Upper lobe of right lung (tissue), 1 donor: ENCODE results near the gene DDX41. TPM values are rescaled to one million over a fixed set of nuclear protein-coding genes. Genes with fewer than 3 reads are reported as not detected.

Experiments
- ATAC-seq: fragments of 200-7000 bp; cut with Tn5 transposase; one replicate; pipeline ENCODE4 v1.9.1; 2020; ENCODE audit warnings: mild to moderate bottlenecking, moderate library complexity
- DNase-seq: peaks from one replicate; pipeline ENCODE4 v3.0.0-alpha.2; 2020
- H3K27ac ChIP-seq: fragments of 200-600 bp; one replicate; pipeline ENCODE4 v1.8.0; 2022
- H3K27me3 ChIP-seq: fragments of 200-600 bp; one replicate; pipeline ENCODE4 v1.8.0; 2022; ENCODE audit warnings: mild to moderate bottlenecking
- H3K36me3 ChIP-seq: fragments of 200-600 bp; one replicate; pipeline ENCODE4 v1.8.0; 2022
- H3K4me1 ChIP-seq: fragments of 200-600 bp; one replicate; pipeline ENCODE4 v1.8.0; 2022
- H3K4me3 ChIP-seq: fragments of 200-600 bp; one replicate; pipeline ENCODE4 v1.8.0; 2022; ENCODE audit warnings: mild to moderate bottlenecking
- H3K9me3 ChIP-seq: fragments of 200-600 bp; one replicate; pipeline ENCODE4 v1.8.0; 2022
- intact Hi-C: fragments of 100-400 bp; cut with DNase I; formaldehyde crosslinking; loops from one replicate; pipeline ENCODE4 v1.11.0; 2022
- total RNA-seq: library from RNA; stranded (reverse); fragmentation: NEBNext Ultra II Directional; extraction: Animal tissue kit (Norgen Biotek cat#: 25700); gene quantifications from one replicate; pipeline ENCODE4 v1.2.1, GENCODE V29; 2021
- TF ChIP-seq, protein P1 (sequence below): fragments of 200-600 bp; IDR thresholded peaks from one replicate; pipeline ENCODE4 v1.8.0; 2022; ENCODE audit warnings: antibody characterized with exemption
- donor health status: DM: no; HTN: yes; CAD: no; lungs with severe emphysema.

The DDX41 gene
- total RNA-seq, 1 donor from 2014 or later: 61.6 TPM

DNA sequence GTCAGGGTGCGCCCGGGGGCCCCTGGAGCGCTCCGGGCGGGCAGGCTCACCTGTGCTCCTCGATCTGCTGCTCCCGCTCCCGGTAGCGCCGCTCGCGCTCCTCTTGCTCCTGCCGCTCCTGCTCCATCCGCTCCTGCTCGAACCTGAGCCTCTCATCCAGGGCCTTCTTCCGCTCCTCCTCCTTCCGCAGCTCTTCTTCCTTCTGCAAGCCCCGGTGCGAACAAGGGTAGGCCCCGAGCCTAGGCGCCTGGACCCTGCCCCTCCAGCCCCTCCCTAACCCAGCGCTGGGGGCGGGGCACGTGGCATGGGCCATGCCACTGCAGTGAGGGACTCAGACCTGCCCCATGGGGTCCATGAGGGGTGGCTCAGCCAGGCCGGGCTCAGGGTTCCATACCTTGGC is 49.9 kb downstream of the DDX41 start:
- no peak overlapping the region for H3K4me3 ChIP-seq
- intact Hi-C loops: no loop called here
- peaks cover 14% of the 10 kb centered on the region for H3K36me3 ChIP-seq
- TF ChIP-seq, protein P1, sequence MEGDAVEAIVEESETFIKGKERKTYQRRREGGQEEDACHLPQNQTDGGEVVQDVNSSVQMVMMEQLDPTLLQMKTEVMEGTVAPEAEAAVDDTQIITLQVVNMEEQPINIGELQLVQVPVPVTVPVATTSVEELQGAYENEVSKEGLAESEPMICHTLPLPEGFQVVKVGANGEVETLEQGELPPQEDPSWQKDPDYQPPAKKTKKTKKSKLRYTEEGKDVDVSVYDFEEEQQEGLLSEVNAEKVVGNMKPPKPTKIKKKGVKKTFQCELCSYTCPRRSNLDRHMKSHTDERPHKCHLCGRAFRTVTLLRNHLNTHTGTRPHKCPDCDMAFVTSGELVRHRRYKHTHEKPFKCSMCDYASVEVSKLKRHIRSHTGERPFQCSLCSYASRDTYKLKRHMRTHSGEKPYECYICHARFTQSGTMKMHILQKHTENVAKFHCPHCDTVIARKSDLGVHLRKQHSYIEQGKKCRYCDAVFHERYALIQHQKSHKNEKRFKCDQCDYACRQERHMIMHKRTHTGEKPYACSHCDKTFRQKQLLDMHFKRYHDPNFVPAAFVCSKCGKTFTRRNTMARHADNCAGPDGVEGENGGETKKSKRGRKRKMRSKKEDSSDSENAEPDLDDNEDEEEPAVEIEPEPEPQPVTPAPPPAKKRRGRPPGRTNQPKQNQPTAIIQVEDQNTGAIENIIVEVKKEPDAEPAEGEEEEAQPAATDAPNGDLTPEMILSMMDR: no peak
- no peak overlapping the region for H3K27ac ChIP-seq
- ATAC-seq (no peak), DNase-seq (no peak)
- no peaks in the 10 kb centered on the region for H3K9me3 ChIP-seq
- H3K27me3 ChIP-seq: no peaks in the 10 kb centered on the region
- H3K4me1 ChIP-seq: peaks cover 7% of the 10 kb centered on the region

GRCh38 chr5:177465044-177465443 is 51.7 kb downstream of the DDX41 start:
- H3K27me3 ChIP-seq: no peaks in the 10 kb centered on the region
- TF ChIP-seq, protein P1: no peak
- H3K4me3 ChIP-seq: no peak overlapping the region
- H3K9me3 ChIP-seq: no peaks in the 10 kb centered on the region
- ATAC-seq (no peak), DNase-seq (no peak)
- peaks cover 5% of the 10 kb centered on the region for H3K4me1 ChIP-seq
- H3K27ac ChIP-seq: no peak overlapping the region
- intact Hi-C loops: no loop called here
- peaks cover 14% of the 10 kb centered on the region for H3K36me3 ChIP-seq

DNA sequence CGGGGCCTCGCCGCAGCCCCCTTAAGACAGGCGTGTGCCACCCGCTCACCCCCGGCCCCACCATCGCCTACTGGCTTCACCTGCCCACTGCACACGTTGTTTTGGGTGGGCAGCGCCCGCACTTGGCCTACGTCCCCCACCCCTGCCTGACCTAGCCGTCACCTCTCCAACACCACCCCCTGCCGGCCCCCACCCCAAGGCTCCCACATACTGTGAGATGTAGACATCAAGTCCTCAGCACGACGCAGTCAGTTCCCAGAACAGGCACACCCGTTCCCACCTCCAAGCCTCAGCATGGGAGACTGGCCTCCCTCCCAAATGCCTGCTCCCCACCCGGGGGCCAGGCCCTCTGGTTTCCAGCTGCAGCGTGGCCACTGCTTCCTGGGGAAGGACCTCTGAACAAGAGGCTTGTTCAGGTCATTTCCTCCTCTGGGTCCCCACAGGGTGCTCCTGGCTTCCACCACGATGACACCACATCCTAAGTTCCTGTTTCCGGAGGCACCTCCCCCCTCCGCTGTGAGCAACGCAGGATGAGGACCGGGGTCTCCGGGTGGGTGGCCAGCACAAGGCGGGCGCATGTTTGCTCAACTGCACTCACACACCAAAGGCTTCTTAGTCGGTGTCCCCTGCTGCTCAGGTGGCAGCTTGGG is 54.6 kb downstream of the DDX41 start:
- no peaks in the 10 kb centered on the region for H3K27me3 ChIP-seq
- TF ChIP-seq, protein P1: no peak
- H3K4me3 ChIP-seq: no peak overlapping the region
- H3K4me1 ChIP-seq: peaks cover 6% of the 10 kb centered on the region
- peaks cover 14% of the 10 kb centered on the region for H3K36me3 ChIP-seq
- H3K9me3 ChIP-seq: no peaks in the 10 kb centered on the region
- no peak for DNase-seq
- peak; percentile 58 for ATAC-seq
- peak overlapping the region; percentile 30 for H3K27ac ChIP-seq
- intact Hi-C loops: no loop called here

Other genes starting within 250 kb of the DDX41 start
- 36.3 TPM for gene RAB24, start 213.2 kb downstream of the DDX41 start, total RNA-seq
- 87.0 TPM for gene PRELID1, start 213.2 kb downstream of the DDX41 start, total RNA-seq
- gene MXD3, start 205.1 kb downstream of the DDX41 start, total RNA-seq: 10.1 TPM
- gene LMAN2, start 165.3 kb downstream of the DDX41 start, total RNA-seq: 117 TPM
- gene RGS14, start 159.0 kb downstream of the DDX41 start, total RNA-seq: 17.5 TPM
- gene SLC34A1, start 132.5 kb downstream of the DDX41 start, total RNA-seq: not detected
- gene PFN3, start 116.3 kb downstream of the DDX41 start, total RNA-seq: not detected
- 0.69 TPM for gene F12, start 107.4 kb downstream of the DDX41 start, total RNA-seq
- 43.9 TPM for gene GRK6, start 90.3 kb downstream of the DDX41 start, total RNA-seq
- gene PRR7, start 70.1 kb downstream of the DDX41 start, total RNA-seq: 2.1 TPM
- gene DBN1, start 43.3 kb downstream of the DDX41 start, total RNA-seq: 34.6 TPM
- gene PDLIM7, start 19.4 kb downstream of the DDX41 start, total RNA-seq: 59.1 TPM
- gene DOK3, start 7.1 kb downstream of the DDX41 start, total RNA-seq: 45.6 TPM
- 76.3 TPM for gene FAM193B, start 37.6 kb upstream of the DDX41 start, total RNA-seq
- gene TMED9, start 75.2 kb upstream of the DDX41 start, total RNA-seq: 133 TPM
- gene B4GALT7, start 83.2 kb upstream of the DDX41 start, total RNA-seq: 23.2 TPM